ENCODE data around the gene CNGA2.

Gene CNGA2

DNA sequence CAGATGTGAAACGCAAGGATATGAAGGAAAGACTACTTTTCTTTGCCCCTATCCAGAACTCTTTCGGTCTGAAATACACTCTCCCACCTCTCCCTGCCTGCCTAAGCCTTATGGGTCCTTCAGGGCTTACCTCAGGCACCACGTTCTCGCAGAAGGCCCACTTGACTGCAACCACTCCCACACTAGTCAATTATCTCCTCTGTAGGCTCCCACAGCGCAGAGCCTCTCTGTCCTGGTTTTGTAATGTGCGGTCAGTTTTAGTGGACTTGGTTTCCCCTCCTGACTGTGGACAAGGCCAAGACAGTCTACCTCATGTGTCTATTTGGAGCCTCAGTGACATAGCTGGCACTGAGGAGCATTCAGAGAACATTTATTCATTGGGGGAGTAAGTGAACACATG, 11.1 kb downstream of the CNGA2 start:
- H3K4ac ChIP-seq (ENCODE audit: low read depth, low read length) = no peak overlapping the region
- H3K9ac ChIP-seq (ENCODE audit: low read length) = no peak overlapping the region
- no peak for DNase-seq
- H2BK15ac ChIP-seq (replicated peaks; ENCODE audit: low read depth) = no peak overlapping the region
- H3K4me2 ChIP-seq (ENCODE audit: low read length) = no peak overlapping the region
- no peak overlapping the region for H2BK120ac ChIP-seq (ENCODE audit: low read depth, low read length)
- no peak overlapping the region for H3K4me3 ChIP-seq (ENCODE audit: low read length)
- no peaks in the 10 kb centered on the region for H3K79me2 ChIP-seq (ENCODE audit: control insufficient read depth, insufficient read depth, low read length)
- no peak overlapping the region for H3K23ac ChIP-seq (ENCODE audit: low read length)
- no peaks in the 10 kb centered on the region for H3K36me3 ChIP-seq (ENCODE audit: control insufficient read depth, insufficient read depth, low read length)
- H3K4me1 ChIP-seq (ENCODE audit: control insufficient read depth, low read depth, low read length) = no peaks in the 10 kb centered on the region
- no peak overlapping the region for H3K18ac ChIP-seq (ENCODE audit: low read length)
- H3K27me3 ChIP-seq (ENCODE audit: insufficient read depth, low read length, poor library complexity) = no peaks in the 10 kb centered on the region
- H3K79me1 ChIP-seq (ENCODE audit: low read length) = no peaks in the 10 kb centered on the region
- no peak overlapping the region for H2BK5ac ChIP-seq (ENCODE audit: low read length)
- no CpG with 5 or more reads among the region's 6 CpGs for WGBS (ENCODE audit: extremely low coverage, insufficient coverage, low lambda C conversion rate)
- H4K5ac ChIP-seq (ENCODE audit: low read length) = no peak overlapping the region
- no peak overlapping the region for H3K27ac ChIP-seq (ENCODE audit: low read depth, low read length)
- H2AK5ac ChIP-seq (ENCODE audit: low read length) = no peak overlapping the region
- H4K8ac ChIP-seq (ENCODE audit: low read depth, low read length) = no peak overlapping the region
- no peak overlapping the region for H3K56ac ChIP-seq (ENCODE audit: low read length)

DNA sequence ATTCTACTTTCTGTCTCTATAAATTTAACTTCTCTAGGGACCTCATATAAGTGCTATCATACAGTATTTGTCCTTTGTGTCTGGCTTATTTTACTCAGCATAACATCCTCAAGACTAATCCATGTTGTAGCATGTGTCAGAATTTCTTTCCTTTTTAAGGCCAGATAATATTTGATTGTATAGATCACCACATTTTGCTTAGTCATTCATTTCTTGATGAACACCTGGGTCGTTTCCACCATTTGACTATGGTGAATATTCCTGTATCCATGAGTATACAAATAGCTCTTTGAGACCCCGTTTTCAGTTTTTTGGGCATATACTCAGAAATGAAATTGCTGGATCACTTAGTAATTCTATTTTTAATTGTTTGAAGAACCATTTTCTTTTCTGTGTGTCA, 12.0 kb downstream of the CNGA2 start:
- no CpG with 5 or more reads among the region's 2 CpGs for WGBS (ENCODE audit: extremely low coverage, insufficient coverage, low lambda C conversion rate)

DNA sequence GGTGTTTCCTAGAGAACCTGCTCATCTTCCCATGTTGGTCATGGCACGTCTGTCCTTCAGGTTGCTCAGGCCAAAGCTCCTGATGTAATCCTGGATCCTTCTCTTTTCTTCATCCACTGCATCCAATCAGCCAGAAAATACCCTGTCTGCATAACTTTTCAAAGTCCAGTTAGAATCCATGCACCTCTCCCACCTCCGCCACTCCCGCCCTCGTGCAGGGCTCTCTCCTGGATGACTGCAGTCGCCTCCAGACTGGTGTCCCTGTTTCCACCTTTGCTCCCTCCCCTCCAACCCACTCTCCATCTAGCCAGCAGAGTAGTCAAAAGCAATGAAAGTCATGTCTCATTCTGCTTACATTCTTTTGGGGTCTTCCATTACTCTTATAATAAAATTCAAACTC, 16.0 kb downstream of the CNGA2 start:
- no peak overlapping the region for H3K4ac ChIP-seq (ENCODE audit: low read depth, low read length)
- DNase-seq = no peak
- WGBS (ENCODE audit: extremely low coverage, insufficient coverage, low lambda C conversion rate) = no CpG with 5 or more reads among the region's 5 CpGs
- no peak overlapping the region for H4K5ac ChIP-seq (ENCODE audit: low read length)
- H2AK5ac ChIP-seq (ENCODE audit: low read length) = no peak overlapping the region
- H3K79me1 ChIP-seq (ENCODE audit: low read length) = no peaks in the 10 kb centered on the region
- no peaks in the 10 kb centered on the region for H3K27me3 ChIP-seq (ENCODE audit: insufficient read depth, low read length, poor library complexity)
- H3K36me3 ChIP-seq (ENCODE audit: control insufficient read depth, insufficient read depth, low read length) = no peaks in the 10 kb centered on the region
- no peak overlapping the region for H3K23ac ChIP-seq (ENCODE audit: low read length)
- H2BK15ac ChIP-seq (replicated peaks; ENCODE audit: low read depth) = no peak overlapping the region
- H2BK120ac ChIP-seq (ENCODE audit: low read depth, low read length) = no peak overlapping the region
- no peak overlapping the region for H3K4me2 ChIP-seq (ENCODE audit: low read length)
- no peaks in the 10 kb centered on the region for H3K4me1 ChIP-seq (ENCODE audit: control insufficient read depth, low read depth, low read length)
- no peak overlapping the region for H3K4me3 ChIP-seq (ENCODE audit: low read length)
- no peak overlapping the region for H4K8ac ChIP-seq (ENCODE audit: low read depth, low read length)
- no peak overlapping the region for H2BK5ac ChIP-seq (ENCODE audit: low read length)
- H3K27ac ChIP-seq (ENCODE audit: low read depth, low read length) = no peak overlapping the region
- no peaks in the 10 kb centered on the region for H3K79me2 ChIP-seq (ENCODE audit: control insufficient read depth, insufficient read depth, low read length)
- H3K56ac ChIP-seq (ENCODE audit: low read length) = no peak overlapping the region
- no peak overlapping the region for H3K9ac ChIP-seq (ENCODE audit: low read length)
- H3K18ac ChIP-seq (ENCODE audit: low read length) = no peak overlapping the region

More for the DNA sequence above, 12.0 kb downstream of the CNGA2 start:
- no peak overlapping the region for H3K4me2 ChIP-seq (ENCODE audit: low read length)
- no peak for DNase-seq
- H3K23ac ChIP-seq (ENCODE audit: low read length) = no peak overlapping the region
- no peak overlapping the region for H2BK15ac ChIP-seq (replicated peaks; ENCODE audit: low read depth)
- H3K4ac ChIP-seq (ENCODE audit: low read depth, low read length) = no peak overlapping the region
- no peak overlapping the region for H2AK5ac ChIP-seq (ENCODE audit: low read length)
- no peak overlapping the region for H2BK120ac ChIP-seq (ENCODE audit: low read depth, low read length)
- no peak overlapping the region for H3K56ac ChIP-seq (ENCODE audit: low read length)
- H3K4me1 ChIP-seq (ENCODE audit: control insufficient read depth, low read depth, low read length) = no peaks in the 10 kb centered on the region
- no peak overlapping the region for H3K4me3 ChIP-seq (ENCODE audit: low read length)
- H3K79me2 ChIP-seq (ENCODE audit: control insufficient read depth, insufficient read depth, low read length) = no peaks in the 10 kb centered on the region
- no peak overlapping the region for H3K9ac ChIP-seq (ENCODE audit: low read length)
- no peaks in the 10 kb centered on the region for H3K27me3 ChIP-seq (ENCODE audit: insufficient read depth, low read length, poor library complexity)
- H2BK5ac ChIP-seq (ENCODE audit: low read length) = no peak overlapping the region
- H4K5ac ChIP-seq (ENCODE audit: low read length) = no peak overlapping the region
- H3K27ac ChIP-seq (ENCODE audit: low read depth, low read length) = no peak overlapping the region
- no peak overlapping the region for H4K8ac ChIP-seq (ENCODE audit: low read depth, low read length)
- no peaks in the 10 kb centered on the region for H3K79me1 ChIP-seq (ENCODE audit: low read length)
- no peaks in the 10 kb centered on the region for H3K36me3 ChIP-seq (ENCODE audit: control insufficient read depth, insufficient read depth, low read length)
- no peak overlapping the region for H3K18ac ChIP-seq (ENCODE audit: low read length)

DNA sequence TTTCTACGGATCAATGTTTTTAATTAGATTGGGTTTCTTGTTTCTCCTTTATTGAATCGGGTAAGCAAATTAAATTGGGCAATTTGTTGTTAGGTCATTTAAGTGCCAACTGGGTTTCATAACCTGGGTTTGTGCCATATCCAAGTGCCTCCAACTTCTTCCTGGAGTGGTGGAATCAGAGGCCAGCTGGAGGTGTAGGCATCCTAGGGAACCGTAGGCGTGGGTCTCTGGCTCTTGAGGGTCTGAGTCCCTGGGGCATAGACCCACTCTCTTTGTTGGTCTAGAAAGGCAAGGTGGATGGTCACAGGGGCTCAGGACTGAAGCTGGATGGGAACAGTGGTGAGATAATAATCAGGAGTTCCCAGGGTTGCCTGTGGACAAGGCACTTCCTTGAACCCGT, 18.3 kb downstream of the CNGA2 start:
- Histone ChIP-seq H3K27ac (ENCODE audit: low read depth, low read length) (no peak overlapping the region), H3K56ac (ENCODE audit: low read length) (no peak overlapping the region), H2BK15ac (replicated peaks; ENCODE audit: low read depth) (no peak overlapping the region), H3K4me2 (ENCODE audit: low read length) (no peak overlapping the region), H4K5ac (ENCODE audit: low read length) (no peak overlapping the region), H3K36me3 (ENCODE audit: control insufficient read depth, insufficient read depth, low read length) (no peaks in the 10 kb centered on the region), H3K4ac (ENCODE audit: low read depth, low read length) (no peak overlapping the region), H2BK5ac (ENCODE audit: low read length) (no peak overlapping the region), H2BK120ac (ENCODE audit: low read depth, low read length) (no peak overlapping the region), H2AK5ac (ENCODE audit: low read length) (no peak overlapping the region), H3K27me3 (ENCODE audit: insufficient read depth, low read length, poor library complexity) (no peaks in the 10 kb centered on the region), H3K4me1 (ENCODE audit: control insufficient read depth, low read depth, low read length) (no peaks in the 10 kb centered on the region), H3K9ac (ENCODE audit: low read length) (no peak overlapping the region), H3K79me2 (ENCODE audit: control insufficient read depth, insufficient read depth, low read length) (no peaks in the 10 kb centered on the region), H3K23ac (ENCODE audit: low read length) (no peak overlapping the region), H3K79me1 (ENCODE audit: low read length) (no peaks in the 10 kb centered on the region), H3K4me3 (ENCODE audit: low read length) (no peak overlapping the region), H3K18ac (ENCODE audit: low read length) (no peak overlapping the region), H4K8ac (ENCODE audit: low read depth, low read length) (no peak overlapping the region)
- no CpG with 5 or more reads among the region's 5 CpGs for WGBS (ENCODE audit: extremely low coverage, insufficient coverage, low lambda C conversion rate)
- no peak for DNase-seq

DNA sequence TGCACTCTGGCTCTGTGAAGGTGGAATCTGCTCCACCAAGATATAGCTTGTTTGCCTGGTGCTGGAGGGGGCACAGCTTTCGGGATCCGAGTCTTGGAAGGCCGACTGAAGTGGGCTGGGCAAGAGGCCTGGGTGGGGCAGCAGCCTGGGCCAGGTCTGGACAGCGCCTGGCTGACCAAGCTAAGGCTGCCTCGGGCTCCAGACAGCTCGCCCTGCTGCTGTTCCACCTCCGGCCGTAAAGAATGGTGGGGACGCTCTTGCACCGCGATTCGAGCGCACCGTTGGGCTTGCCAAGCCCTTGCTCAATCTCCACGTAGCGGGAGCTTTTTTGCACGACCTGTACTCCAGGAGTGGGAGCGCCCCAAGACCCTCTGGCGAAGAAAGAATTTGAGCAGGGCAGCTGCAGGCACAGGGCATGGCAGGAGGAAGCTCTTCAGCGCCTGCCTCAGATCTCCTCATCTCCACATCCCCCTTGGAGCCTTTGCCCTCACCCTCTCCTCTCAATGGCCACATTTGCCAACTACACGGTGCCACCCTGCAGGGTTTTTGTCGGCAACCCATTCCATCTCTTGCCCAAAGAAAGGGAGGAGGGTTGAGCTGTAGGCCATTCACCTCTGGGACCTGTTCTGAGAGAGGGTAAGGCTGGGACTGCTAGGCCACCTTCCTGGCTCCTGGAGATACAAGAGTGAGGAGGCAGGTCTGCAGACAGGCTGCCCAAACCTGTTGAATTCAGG, 18.9 kb downstream of the CNGA2 start:
- Histone ChIP-seq H4K8ac (ENCODE audit: low read depth, low read length) (no peak overlapping the region), H4K5ac (ENCODE audit: low read length) (no peak overlapping the region), H3K56ac (ENCODE audit: low read length) (no peak overlapping the region), H3K79me1 (ENCODE audit: low read length) (no peaks in the 10 kb centered on the region), H3K36me3 (ENCODE audit: control insufficient read depth, insufficient read depth, low read length) (no peaks in the 10 kb centered on the region), H2BK120ac (ENCODE audit: low read depth, low read length) (no peak overlapping the region), H3K4ac (ENCODE audit: low read depth, low read length) (no peak overlapping the region), H3K9ac (ENCODE audit: low read length) (no peak overlapping the region), H2BK15ac (replicated peaks; ENCODE audit: low read depth) (no peak overlapping the region), H3K27ac (ENCODE audit: low read depth, low read length) (no peak overlapping the region), H3K4me2 (ENCODE audit: low read length) (no peak overlapping the region), H2BK5ac (ENCODE audit: low read length) (no peak overlapping the region), H3K4me3 (ENCODE audit: low read length) (no peak overlapping the region), H3K23ac (ENCODE audit: low read length) (no peak overlapping the region), H3K27me3 (ENCODE audit: insufficient read depth, low read length, poor library complexity) (no peaks in the 10 kb centered on the region), H3K18ac (ENCODE audit: low read length) (no peak overlapping the region), H3K79me2 (ENCODE audit: control insufficient read depth, insufficient read depth, low read length) (no peaks in the 10 kb centered on the region), H2AK5ac (ENCODE audit: low read length) (no peak overlapping the region), H3K4me1 (ENCODE audit: control insufficient read depth, low read depth, low read length) (no peaks in the 10 kb centered on the region)
- no CpG with 5 or more reads among the region's 22 CpGs for WGBS (ENCODE audit: extremely low coverage, insufficient coverage, low lambda C conversion rate)
- peak; percentile 59 for DNase-seq

DNA sequence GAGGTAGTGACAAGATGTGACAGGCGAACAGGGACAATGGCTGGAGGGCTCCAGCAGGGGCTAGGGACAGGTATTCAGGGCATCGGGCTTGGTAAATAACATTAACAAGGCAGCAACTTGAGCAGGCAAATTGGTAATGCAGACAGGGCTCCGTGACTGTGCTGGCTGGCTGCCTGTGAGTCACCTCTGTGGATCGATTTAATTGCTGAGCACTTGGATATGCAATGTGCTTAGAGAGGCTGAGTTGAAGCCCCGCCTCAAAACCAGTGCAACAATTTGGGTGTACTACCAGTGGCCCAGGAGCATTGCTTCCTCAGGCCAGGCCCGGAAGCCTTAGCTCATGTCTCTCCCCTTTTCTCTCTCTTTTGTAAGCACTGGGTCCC, 19.5 kb downstream of the CNGA2 start:
- H3K23ac ChIP-seq (ENCODE audit: low read length) = no peak overlapping the region
- no peaks in the 10 kb centered on the region for H3K4me1 ChIP-seq (ENCODE audit: control insufficient read depth, low read depth, low read length)
- H4K8ac ChIP-seq (ENCODE audit: low read depth, low read length) = no peak overlapping the region
- H2BK5ac ChIP-seq (ENCODE audit: low read length) = no peak overlapping the region
- no peak overlapping the region for H3K4me3 ChIP-seq (ENCODE audit: low read length)
- H3K36me3 ChIP-seq (ENCODE audit: control insufficient read depth, insufficient read depth, low read length) = no peaks in the 10 kb centered on the region
- no peaks in the 10 kb centered on the region for H3K79me1 ChIP-seq (ENCODE audit: low read length)
- H3K4ac ChIP-seq (ENCODE audit: low read depth, low read length) = no peak overlapping the region
- H2BK15ac ChIP-seq (replicated peaks; ENCODE audit: low read depth) = no peak overlapping the region
- H3K56ac ChIP-seq (ENCODE audit: low read length) = no peak overlapping the region
- no peak overlapping the region for H3K27ac ChIP-seq (ENCODE audit: low read depth, low read length)
- no peaks in the 10 kb centered on the region for H3K27me3 ChIP-seq (ENCODE audit: insufficient read depth, low read length, poor library complexity)
- H3K9ac ChIP-seq (ENCODE audit: low read length) = no peak overlapping the region
- no peak overlapping the region for H3K4me2 ChIP-seq (ENCODE audit: low read length)
- no peak overlapping the region for H2AK5ac ChIP-seq (ENCODE audit: low read length)
- H3K79me2 ChIP-seq (ENCODE audit: control insufficient read depth, insufficient read depth, low read length) = no peaks in the 10 kb centered on the region
- no peak overlapping the region for H3K18ac ChIP-seq (ENCODE audit: low read length)
- WGBS (ENCODE audit: extremely low coverage, insufficient coverage, low lambda C conversion rate) = no CpG with 5 or more reads among the region's 6 CpGs
- H4K5ac ChIP-seq (ENCODE audit: low read length) = no peak overlapping the region
- peak; percentile 66 for DNase-seq
- H2BK120ac ChIP-seq (ENCODE audit: low read depth, low read length) = no peak overlapping the region
